Measurements from ENCODE around the gene KLF16.
"Not testable (repeated sequence)": the region's sequence is repeated elsewhere in the genome, so short reads cannot be mapped to it uniquely, and the experiment has no call there.

The KLF16 gene

GRCh38 chr19:1905110-1905862, 41.9 kb upstream of the KLF16 start, which contains the start of the genes ADAT3 and SCAMP4:
ADAT3 (plus strand) TSS chr19:1905399; CDS start chr19:1912048, 6,649 bp downstream.
SCAMP4 (plus strand) TSS chr19:1905399; CDS start chr19:1915020, 9,621 bp downstream.
- Histone ChIP-seq H3K4me1 (ENCODE audit: control insufficient read depth, insufficient read depth, low read length, unreplicated experiment) (peaks cover 6% of the 10 kb centered on the region), H3K27ac (ENCODE audit: low read depth, low read length) (peak within 1 kb of the TSS; percentile 58), H3K27me3 (ENCODE audit: insufficient read depth, low read length) (no peaks in the 10 kb centered on the region), H3K36me3 (ENCODE audit: insufficient read depth, low read length) (no peaks in the 10 kb centered on the region), H3K79me2 (ENCODE audit: control insufficient read depth, insufficient read depth, low read length, unreplicated experiment) (peaks cover 32% of the 10 kb centered on the region), H3K4me3 (ENCODE audit: low read depth, low read length) (peak within 1 kb of the TSS; percentile 75), H2AFZ (ENCODE audit: low read length, unreplicated experiment) (peak within 1 kb of the TSS; percentile 78)

DNA sequence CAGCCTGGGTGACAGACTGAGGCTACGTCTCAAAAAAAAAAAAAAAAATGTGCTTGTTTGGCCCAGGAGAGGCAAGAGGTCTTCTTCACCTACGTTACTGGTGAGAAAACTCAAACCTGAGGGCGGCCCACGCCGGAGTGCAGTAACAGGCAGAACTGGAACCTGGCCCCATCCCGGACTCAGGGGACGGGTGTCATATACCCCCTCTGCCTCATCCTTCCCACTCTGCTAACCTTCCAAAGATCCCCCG, 41.4 kb upstream of the KLF16 start:
- Histone ChIP-seq H3K36me3 (ENCODE audit: insufficient read depth, low read length) (no peaks in the 10 kb centered on the region), H3K27me3 (ENCODE audit: insufficient read depth, low read length) (no peaks in the 10 kb centered on the region)

GRCh38 chr19:1902923-1903322, 39.5 kb upstream of the KLF16 start:
- Histone ChIP-seq H2AFZ (ENCODE audit: low read length, unreplicated experiment) (no peak overlapping the region), H3K27me3 (ENCODE audit: insufficient read depth, low read length) (no peaks in the 10 kb centered on the region), H3K4me1 (ENCODE audit: control insufficient read depth, insufficient read depth, low read length, unreplicated experiment) (peaks cover 3% of the 10 kb centered on the region), H3K79me2 (ENCODE audit: control insufficient read depth, insufficient read depth, low read length, unreplicated experiment) (peaks cover 15% of the 10 kb centered on the region), H3K4me3 (ENCODE audit: low read depth, low read length) (no peak overlapping the region), H3K27ac (ENCODE audit: low read depth, low read length) (no peak overlapping the region), H3K36me3 (ENCODE audit: insufficient read depth, low read length) (no peaks in the 10 kb centered on the region)

More for the DNA sequence above, 41.4 kb upstream of the KLF16 start:
- peak overlapping the region; percentile 2 for H2AFZ ChIP-seq (ENCODE audit: low read length, unreplicated experiment)
- H3K4me1 ChIP-seq (ENCODE audit: control insufficient read depth, insufficient read depth, low read length, unreplicated experiment): peaks cover 3% of the 10 kb centered on the region
- H3K27ac ChIP-seq (ENCODE audit: low read depth, low read length): no peak overlapping the region
- peaks cover 27% of the 10 kb centered on the region for H3K79me2 ChIP-seq (ENCODE audit: control insufficient read depth, insufficient read depth, low read length, unreplicated experiment)
- peak overlapping the region; percentile 53 for H3K4me3 ChIP-seq (ENCODE audit: low read depth, low read length)

DNA sequence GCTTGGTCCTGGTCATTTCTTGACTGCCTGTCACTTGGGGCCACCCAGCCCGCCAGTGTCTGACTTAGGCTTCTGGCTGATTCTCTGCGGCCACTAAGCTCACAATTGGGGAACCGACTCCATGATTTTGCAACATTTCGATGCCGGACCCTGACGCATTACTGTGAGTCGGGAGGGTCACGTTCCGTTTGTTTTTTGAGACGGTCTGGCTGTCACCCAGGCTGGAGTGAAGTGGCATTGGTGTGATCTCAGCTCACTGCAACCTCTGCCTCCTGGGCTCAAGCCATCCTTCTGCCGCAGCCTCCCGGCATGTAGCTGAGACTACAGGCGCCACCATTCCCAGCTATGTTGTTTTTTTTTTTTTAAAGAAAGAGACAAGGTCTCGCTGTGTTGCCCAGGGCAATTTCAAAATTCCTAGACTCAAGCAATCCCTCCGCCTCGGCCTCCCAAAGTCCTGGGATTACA, 38.6 kb upstream of the KLF16 start:
- H3K4me1 ChIP-seq (ENCODE audit: control insufficient read depth, insufficient read depth, low read length, unreplicated experiment): peaks cover 3% of the 10 kb centered on the region
- peaks cover 6% of the 10 kb centered on the region for H3K79me2 ChIP-seq (ENCODE audit: control insufficient read depth, insufficient read depth, low read length, unreplicated experiment)
- H3K27ac ChIP-seq (ENCODE audit: low read depth, low read length): no peak overlapping the region
- H3K36me3 ChIP-seq (ENCODE audit: insufficient read depth, low read length): no peaks in the 10 kb centered on the region
- H2AFZ ChIP-seq (ENCODE audit: low read length, unreplicated experiment): no peak overlapping the region
- H3K4me3 ChIP-seq (ENCODE audit: low read depth, low read length): no peak overlapping the region
- no peaks in the 10 kb centered on the region for H3K27me3 ChIP-seq (ENCODE audit: insufficient read depth, low read length)

- no peak overlapping the region for H3K27ac ChIP-seq (ENCODE audit: low read depth, low read length)
- H3K36me3 ChIP-seq (ENCODE audit: insufficient read depth, low read length): no peaks in the 10 kb centered on the region
- no peak overlapping the region for H2AFZ ChIP-seq (ENCODE audit: low read length, unreplicated experiment)
- H3K4me3 ChIP-seq (ENCODE audit: low read depth, low read length): no peak overlapping the region
- H3K4me1 ChIP-seq (ENCODE audit: control insufficient read depth, insufficient read depth, low read length, unreplicated experiment): no peaks in the 10 kb centered on the region
- no peaks in the 10 kb centered on the region for H3K27me3 ChIP-seq (ENCODE audit: insufficient read depth, low read length)
- H3K79me2 ChIP-seq (ENCODE audit: control insufficient read depth, insufficient read depth, low read length, unreplicated experiment): no peaks in the 10 kb centered on the region
Measured at GRCh38 chr19:1896508-1896907, 33.1 kb upstream of the KLF16 start.

- Histone ChIP-seq H3K27ac (ENCODE audit: low read depth, low read length) (no peak overlapping the region), H2AFZ (ENCODE audit: low read length, unreplicated experiment) (no peak overlapping the region), H3K36me3 (ENCODE audit: insufficient read depth, low read length) (no peaks in the 10 kb centered on the region), H3K4me1 (ENCODE audit: control insufficient read depth, insufficient read depth, low read length, unreplicated experiment) (no peaks in the 10 kb centered on the region), H3K79me2 (ENCODE audit: control insufficient read depth, insufficient read depth, low read length, unreplicated experiment) (no peaks in the 10 kb centered on the region), H3K27me3 (ENCODE audit: insufficient read depth, low read length) (no peaks in the 10 kb centered on the region), H3K4me3 (ENCODE audit: low read depth, low read length) (no peak overlapping the region)
Measured at GRCh38 chr19:1893791-1894190, 30.4 kb upstream of the KLF16 start.

DNA sequence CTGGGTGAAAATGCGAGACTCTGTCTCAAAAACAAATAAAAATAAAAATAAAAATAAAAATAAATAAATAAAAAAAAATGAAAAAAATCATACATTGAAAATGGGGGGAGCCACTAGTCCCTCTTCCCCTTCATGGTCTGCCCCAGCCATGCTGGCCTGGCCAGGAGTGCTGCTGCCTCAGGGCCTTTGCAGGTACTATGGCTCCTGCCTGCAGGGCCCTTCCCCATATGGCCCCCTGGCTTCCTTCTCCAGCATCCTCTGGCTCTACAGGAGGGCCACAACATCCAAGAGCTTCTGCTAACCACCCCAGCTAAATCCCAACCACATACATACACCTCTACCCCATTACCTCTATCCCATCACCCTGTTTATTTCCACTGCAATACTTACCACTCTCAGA, 26.5 kb upstream of the KLF16 start:
- H2AFZ ChIP-seq (ENCODE audit: low read length, unreplicated experiment): no peak overlapping the region
- no peaks in the 10 kb centered on the region for H3K4me1 ChIP-seq (ENCODE audit: control insufficient read depth, insufficient read depth, low read length, unreplicated experiment)
- H3K79me2 ChIP-seq (ENCODE audit: control insufficient read depth, insufficient read depth, low read length, unreplicated experiment): peaks cover under 1% of the 10 kb centered on the region
- H3K27ac ChIP-seq (ENCODE audit: low read depth, low read length): no peak overlapping the region
- H3K36me3 ChIP-seq (ENCODE audit: insufficient read depth, low read length): no peaks in the 10 kb centered on the region
- no peak overlapping the region for H3K4me3 ChIP-seq (ENCODE audit: low read depth, low read length)
- H3K27me3 ChIP-seq (ENCODE audit: insufficient read depth, low read length): no peaks in the 10 kb centered on the region

DNA sequence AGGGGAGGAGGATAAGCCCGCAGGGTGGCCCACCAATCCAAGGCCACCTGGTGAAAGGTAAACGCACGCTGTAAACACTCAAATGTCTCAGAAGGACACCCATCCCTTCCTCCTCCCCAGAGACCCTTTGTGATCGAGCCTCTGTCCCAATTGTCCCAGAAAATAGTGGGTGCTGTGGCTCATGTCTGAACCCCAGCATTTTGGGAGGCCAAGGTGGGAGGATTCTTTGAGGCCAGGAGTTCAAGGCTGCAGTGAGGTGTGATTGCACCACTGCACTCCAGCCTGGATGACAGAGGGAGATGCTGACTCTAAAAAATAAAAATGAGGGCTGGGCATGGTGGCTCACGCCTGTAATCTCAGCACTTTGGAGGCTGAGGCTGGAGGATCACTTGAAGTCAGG, 25.0 kb upstream of the KLF16 start:
- Histone ChIP-seq H2AFZ (ENCODE audit: low read length, unreplicated experiment) (no peak overlapping the region), H3K4me1 (ENCODE audit: control insufficient read depth, insufficient read depth, low read length, unreplicated experiment) (peaks cover 7% of the 10 kb centered on the region), H3K79me2 (ENCODE audit: control insufficient read depth, insufficient read depth, low read length, unreplicated experiment) (peaks cover 16% of the 10 kb centered on the region)

DNA sequence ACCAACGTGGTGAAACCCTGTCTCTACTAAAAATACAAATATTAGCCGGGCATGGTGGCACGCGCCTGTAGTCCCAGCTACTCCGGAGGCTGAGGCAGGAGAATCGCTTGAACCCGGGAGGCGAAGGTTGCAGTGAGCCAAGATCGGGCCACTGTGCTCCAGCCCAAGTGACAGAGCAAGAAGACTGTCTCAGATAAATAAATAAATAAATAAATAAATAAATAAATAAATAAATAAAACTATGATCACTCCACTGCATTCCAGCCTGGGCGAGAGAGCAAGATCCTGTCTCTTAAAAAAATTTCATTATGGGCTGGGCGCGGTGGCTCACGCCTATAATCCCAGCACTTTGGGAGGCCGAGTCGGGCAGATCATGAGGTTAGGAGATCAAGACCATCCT, 23.0 kb upstream of the KLF16 start:
- H3K27ac ChIP-seq (ENCODE audit: low read depth, low read length); H3K4me1 ChIP-seq (ENCODE audit: control insufficient read depth, insufficient read depth, low read length, unreplicated experiment); H3K27me3 ChIP-seq (ENCODE audit: insufficient read depth, low read length); H2AFZ ChIP-seq (ENCODE audit: low read length, unreplicated experiment); H3K36me3 ChIP-seq (ENCODE audit: insufficient read depth, low read length); H3K4me3 ChIP-seq (ENCODE audit: low read depth, low read length): not testable (repeated sequence)
- peaks cover 35% of the 10 kb centered on the region for H3K79me2 ChIP-seq (ENCODE audit: control insufficient read depth, insufficient read depth, low read length, unreplicated experiment)

More for the DNA sequence above, 25.0 kb upstream of the KLF16 start:
- no peaks in the 10 kb centered on the region for H3K36me3 ChIP-seq (ENCODE audit: insufficient read depth, low read length)
- no peak overlapping the region for H3K4me3 ChIP-seq (ENCODE audit: low read depth, low read length)
- no peaks in the 10 kb centered on the region for H3K27me3 ChIP-seq (ENCODE audit: insufficient read depth, low read length)
- no peak overlapping the region for H3K27ac ChIP-seq (ENCODE audit: low read depth, low read length)

DNA sequence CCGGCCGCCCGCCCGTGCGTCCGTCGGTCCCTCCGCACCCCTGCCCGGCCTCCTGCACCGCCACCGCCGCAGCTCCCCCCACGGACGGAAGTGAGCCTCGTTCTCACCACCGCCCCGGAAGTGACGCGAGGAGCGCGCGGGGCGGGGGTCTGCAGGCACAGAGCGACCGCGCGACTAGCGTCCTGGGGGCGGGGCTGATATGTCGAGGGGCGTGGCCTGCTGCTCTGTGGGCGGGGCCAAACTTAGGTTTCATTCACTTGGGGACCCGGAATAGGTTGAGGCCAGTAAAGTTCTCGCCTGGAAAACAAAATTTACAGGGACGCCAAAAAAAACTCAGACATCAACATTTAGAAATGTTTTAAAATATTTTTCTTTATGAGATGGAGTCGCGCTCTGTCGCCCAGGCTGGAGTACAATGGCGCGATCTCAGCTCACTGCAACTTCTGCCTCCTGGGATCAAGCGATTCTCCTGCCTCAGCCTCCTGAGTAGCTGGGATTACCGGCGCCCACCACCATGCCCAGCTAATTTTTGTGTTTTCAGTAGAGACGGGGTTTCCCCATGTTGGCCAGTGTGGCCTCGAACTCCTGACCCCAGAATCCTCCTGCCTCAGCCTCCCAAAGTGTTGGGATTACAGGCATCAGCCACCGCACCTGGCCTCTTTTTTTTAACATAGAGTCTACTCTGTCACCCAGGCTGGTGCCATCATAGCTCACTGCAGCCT, 22.2 kb upstream of the KLF16 start, which contains the start of gene ABHD17A:
TSS of gene ABHD17A (minus strand) at position 99 of the 722 bp plus-strand sequence. CDS start 3,930 bp downstream, outside the sequence.
- peak within 1 kb of the TSS; percentile 39; the same call in 1 of the 2 replicates for H3K27ac ChIP-seq (ENCODE audit: low read depth, low read length)
- not testable (repeated sequence) for H2AFZ ChIP-seq (ENCODE audit: low read length, unreplicated experiment); H3K36me3 ChIP-seq (ENCODE audit: insufficient read depth, low read length); H3K4me1 ChIP-seq (ENCODE audit: control insufficient read depth, insufficient read depth, low read length, unreplicated experiment); H3K27me3 ChIP-seq (ENCODE audit: insufficient read depth, low read length)
- peaks cover 38% of the 10 kb centered on the region for H3K79me2 ChIP-seq (ENCODE audit: control insufficient read depth, insufficient read depth, low read length, unreplicated experiment)
- H3K4me3 ChIP-seq (ENCODE audit: low read depth, low read length): peak within 1 kb of the TSS; percentile 97

All from ACC112 (cell line).